ENCODE measurements around the gene CFAP77. TPM values are rescaled to one million over a fixed set of nuclear protein-coding genes. Genes with fewer than 3 reads are reported as not detected.

CFAP77 gene
- total and polyA plus RNA-seq, 7 experiments from 2014 or later = not detected

GRCh38 chr9:132505991-132506655, 96.1 kb downstream of the CFAP77 start:
- no peak overlapping the region for H3K27ac Mint-ChIP-seq
- no peaks in the 10 kb centered on the region for H3K27me3 ChIP-seq (ENCODE audit: control insufficient read depth in 2 of 2, insufficient read depth in 2 of 2, low read length in 2 of 2)
- no peaks in the 10 kb centered on the region for H3K36me3 Mint-ChIP-seq
- peaks cover 8 to 20% (median 15%) of the 10 kb centered on the region in 5 donors for H3K27me3 Mint-ChIP-seq
- no peak overlapping the region for H3K4me3 ChIP-seq (ENCODE audit: low read length)
- H3K27ac ChIP-seq (ENCODE audit: low read depth, low read length) = no peak overlapping the region
- intact Hi-C loops (cut with micrococcal nuclease) = loop anchor here (5.0 kb wide), 4 partner anchors 71 to 396 kb away; partner anchors contain the start of genes CFAP77 (in 1 of the 2) and GTF3C4 (in 1 of the 2)
- POLR2A ChIA-PET = interaction anchor here (0.6 kb wide), 2 partner anchors 303 to 345 kb away, joined by 3 read pairs; no protein-coding TSS in a partner anchor
- H3K9me3 Mint-ChIP-seq = no peaks in the 10 kb centered on the region
- H3K4me1 Mint-ChIP-seq = peaks cover 0 to 14% (median 12%) of the 10 kb centered on the region in 7 donors
- ATAC-seq (no peak), DNase-seq (no peak)
- H3K4me1 ChIP-seq (ENCODE audit: control insufficient read depth in 2 of 2, insufficient read depth in 2 of 2, low read length in 2 of 2) = peaks cover 0 to 7% of the 10 kb centered on the region in 2 donors
- no peaks in the 10 kb centered on the region for H3K9me3 ChIP-seq (ENCODE audit: control insufficient read depth in 2 of 3, low read length in 3 of 3)
- H3K36me3 ChIP-seq (ENCODE audit: control insufficient read depth in 2 of 3, insufficient read depth in 3 of 3, low read length in 3 of 3) = no peaks in the 10 kb centered on the region
- H3K4me3 Mint-ChIP-seq = no peak overlapping the region
- CTCF ChIA-PET = interaction anchor here (1.1 kb wide), 1 partner anchor 293 kb away, joined by 3 read pairs; no protein-coding TSS in a partner anchor

- ATAC-seq (no peak), DNase-seq (peak in 1 of 9 donors; percentile 5)
- H3K36me3 ChIP-seq (ENCODE audit: control insufficient read depth in 2 of 3, insufficient read depth in 3 of 3, low read length in 3 of 3) = no peaks in the 10 kb centered on the region
- intact Hi-C loops (cut with micrococcal nuclease) = loop anchor here (1.0 to 5.0 kb wide), 6 partner anchors 70 to 395 kb away; partner anchors contain the start of genes CFAP77 (in 1 of the 2) and GTF3C4 (in 1 of the 2)
- ChIA-PET POLR2A (interaction anchor here (0.6 kb wide), 1 partner anchor 344 kb away, joined by 3 read pairs; no protein-coding TSS in a partner anchor), CTCF (interaction anchor here (0.7 to 0.8 kb wide), 2 partner anchors 10 to 501 kb away, joined by 3 read pairs; no protein-coding TSS in a partner anchor)
- H3K4me3 Mint-ChIP-seq = no peak overlapping the region
- no peak overlapping the region for H3K4me3 ChIP-seq (ENCODE audit: low read length)
- H3K9me3 ChIP-seq (ENCODE audit: control insufficient read depth in 2 of 3, low read length in 3 of 3) = no peaks in the 10 kb centered on the region
- peaks cover 8 to 23% (median 15%) of the 10 kb centered on the region in 5 donors for H3K27me3 Mint-ChIP-seq
- no peaks in the 10 kb centered on the region for H3K36me3 Mint-ChIP-seq
- peaks cover 0 to 14% (median 12%) of the 10 kb centered on the region in 7 donors for H3K4me1 Mint-ChIP-seq
- no peak overlapping the region for H3K27ac Mint-ChIP-seq
- H3K27ac ChIP-seq (ENCODE audit: low read depth, low read length) = no peak overlapping the region
- H3K4me1 ChIP-seq (ENCODE audit: control insufficient read depth in 2 of 2, insufficient read depth in 2 of 2, low read length in 2 of 2) = peaks cover 0 to 7% of the 10 kb centered on the region in 2 donors
- no peaks in the 10 kb centered on the region for H3K27me3 ChIP-seq (ENCODE audit: control insufficient read depth in 2 of 2, insufficient read depth in 2 of 2, low read length in 2 of 2)
- H3K9me3 Mint-ChIP-seq = no peaks in the 10 kb centered on the region
Observed at GRCh38 chr9:132506977-132507669, 97.1 kb downstream of the CFAP77 start.

- Histone ChIP-seq H3K9me3 (ENCODE audit: control insufficient read depth in 2 of 3, low read length in 3 of 3) (no peaks in the 10 kb centered on the region), H3K36me3 (ENCODE audit: control insufficient read depth in 2 of 3, insufficient read depth in 3 of 3, low read length in 3 of 3) (no peaks in the 10 kb centered on the region), H3K4me3 (ENCODE audit: low read length) (no peak overlapping the region), H3K27me3 (ENCODE audit: control insufficient read depth in 2 of 2, insufficient read depth in 2 of 2, low read length in 2 of 2) (no peaks in the 10 kb centered on the region), H3K27ac (ENCODE audit: low read depth, low read length) (no peak overlapping the region), H3K4me1 (ENCODE audit: control insufficient read depth in 2 of 2, insufficient read depth in 2 of 2, low read length in 2 of 2) (peaks cover 0 to 7% of the 10 kb centered on the region in 2 donors)
- H3K36me3 Mint-ChIP-seq = no peaks in the 10 kb centered on the region
- H3K4me3 Mint-ChIP-seq = no peak overlapping the region
- CTCF ChIA-PET = interaction anchor here (0.7 to 1.2 kb wide), 6 partner anchors 10 to 502 kb away, joined by 3 to 5 read pairs (median 3); no protein-coding TSS in a partner anchor
- no peak overlapping the region for H3K27ac Mint-ChIP-seq
- intact Hi-C loops (cut with micrococcal nuclease) = loop anchor here (1.0 to 5.0 kb wide), 6 partner anchors 69 to 394 kb away; partner anchors contain the start of genes CFAP77 (in 1 of the 2) and GTF3C4 (in 1 of the 2)
- POLR2A ChIA-PET = no interaction called here
- DNase-seq (peak; percentile 21 to 62 (median 52)), ATAC-seq (peak; percentile 74)
- peaks cover 0 to 14% (median 12%) of the 10 kb centered on the region in 7 donors for H3K4me1 Mint-ChIP-seq
- H3K9me3 Mint-ChIP-seq = no peaks in the 10 kb centered on the region
- peaks cover 3 to 25% (median 15%) of the 10 kb centered on the region in 5 donors for H3K27me3 Mint-ChIP-seq
Observed at GRCh38 chr9:132507670-132508469, 97.9 kb downstream of the CFAP77 start.

GRCh38 chr9:132509928-132510874, 100.2 kb downstream of the CFAP77 start:
- Mint-ChIP-seq H3K9me3 (no peaks in the 10 kb centered on the region), H3K4me1 (peaks cover 0 to 14% (median 12%) of the 10 kb centered on the region in 7 donors), H3K27me3 (peaks cover 5 to 20% (median 15%) of the 10 kb centered on the region in 5 donors), H3K4me3 (no peak overlapping the region), H3K27ac (no peak overlapping the region), H3K36me3 (no peaks in the 10 kb centered on the region)
- ChIA-PET POLR2A (no interaction called here), CTCF (interaction anchor here (0.6 kb wide), 1 partner anchor 22 kb away, joined by 3 read pairs; no protein-coding TSS in a partner anchor)
- Histone ChIP-seq H3K27me3 (ENCODE audit: control insufficient read depth in 2 of 2, insufficient read depth in 2 of 2, low read length in 2 of 2) (no peaks in the 10 kb centered on the region), H3K27ac (ENCODE audit: low read depth, low read length) (no peak overlapping the region), H3K36me3 (ENCODE audit: control insufficient read depth in 2 of 3, insufficient read depth in 3 of 3, low read length in 3 of 3) (no peaks in the 10 kb centered on the region), H3K9me3 (ENCODE audit: control insufficient read depth in 2 of 3, low read length in 3 of 3) (no peaks in the 10 kb centered on the region), H3K4me3 (ENCODE audit: low read length) (no peak overlapping the region), H3K4me1 (ENCODE audit: control insufficient read depth in 2 of 2, insufficient read depth in 2 of 2, low read length in 2 of 2) (peaks cover 0 to 7% of the 10 kb centered on the region in 2 donors)
- ATAC-seq (no peak), DNase-seq (no peak)
- intact Hi-C loops (cut with micrococcal nuclease) = loop anchor here (5.0 kb wide), 4 partner anchors 67 to 392 kb away; partner anchors contain the start of genes CFAP77 (in 1 of the 2) and GTF3C4 (in 1 of the 2)

GRCh38 chr9:132511191-132511999, 101.4 kb downstream of the CFAP77 start:
- peaks cover 0 to 1% (median 0%) of the 10 kb centered on the region in 11 donors for H3K9me3 Mint-ChIP-seq
- H3K36me3 Mint-ChIP-seq = no peaks in the 10 kb centered on the region
- H3K27ac Mint-ChIP-seq = no peak overlapping the region

More at GRCh38 chr9:132511191-132511999, 101.4 kb downstream of the CFAP77 start:
- Histone ChIP-seq H3K27ac (ENCODE audit: low read depth, low read length) (no peak overlapping the region), H3K36me3 (ENCODE audit: control insufficient read depth in 2 of 3, insufficient read depth in 3 of 3, low read length in 3 of 3) (no peaks in the 10 kb centered on the region), H3K27me3 (ENCODE audit: control insufficient read depth in 2 of 2, insufficient read depth in 2 of 2, low read length in 2 of 2) (no peaks in the 10 kb centered on the region), H3K9me3 (ENCODE audit: control insufficient read depth in 2 of 3, low read length in 3 of 3) (no peaks in the 10 kb centered on the region), H3K4me1 (ENCODE audit: control insufficient read depth in 2 of 2, insufficient read depth in 2 of 2, low read length in 2 of 2) (peaks cover 0 to 7% of the 10 kb centered on the region in 2 donors), H3K4me3 (ENCODE audit: low read length) (no peak overlapping the region)
- Mint-ChIP-seq H3K4me1 (peaks cover 0 to 14% (median 12%) of the 10 kb centered on the region in 7 donors), H3K27me3 (peaks cover 0 to 11% (median 7%) of the 10 kb centered on the region in 5 donors), H3K4me3 (no peak overlapping the region)
- intact Hi-C loops (cut with micrococcal nuclease) = no loop called here
- ATAC-seq = no peak
- ChIA-PET CTCF (interaction anchor here (0.6 kb wide), 1 partner anchor 287 kb away, joined by 3 read pairs; no protein-coding TSS in a partner anchor), POLR2A (no interaction called here)
- DNase-seq = no peak

Data from naive thymus-derived CD4-positive, alpha-beta T cell (primary cell).